ENCODE results near the gene NCAM1. TPM values are rescaled to one million over a fixed set of nuclear protein-coding genes. Genes with fewer than 3 reads are reported as not detected.

The NCAM1 gene
- total RNA-seq, 1 experiment from 2014 or later: 0.33 TPM

DNA sequence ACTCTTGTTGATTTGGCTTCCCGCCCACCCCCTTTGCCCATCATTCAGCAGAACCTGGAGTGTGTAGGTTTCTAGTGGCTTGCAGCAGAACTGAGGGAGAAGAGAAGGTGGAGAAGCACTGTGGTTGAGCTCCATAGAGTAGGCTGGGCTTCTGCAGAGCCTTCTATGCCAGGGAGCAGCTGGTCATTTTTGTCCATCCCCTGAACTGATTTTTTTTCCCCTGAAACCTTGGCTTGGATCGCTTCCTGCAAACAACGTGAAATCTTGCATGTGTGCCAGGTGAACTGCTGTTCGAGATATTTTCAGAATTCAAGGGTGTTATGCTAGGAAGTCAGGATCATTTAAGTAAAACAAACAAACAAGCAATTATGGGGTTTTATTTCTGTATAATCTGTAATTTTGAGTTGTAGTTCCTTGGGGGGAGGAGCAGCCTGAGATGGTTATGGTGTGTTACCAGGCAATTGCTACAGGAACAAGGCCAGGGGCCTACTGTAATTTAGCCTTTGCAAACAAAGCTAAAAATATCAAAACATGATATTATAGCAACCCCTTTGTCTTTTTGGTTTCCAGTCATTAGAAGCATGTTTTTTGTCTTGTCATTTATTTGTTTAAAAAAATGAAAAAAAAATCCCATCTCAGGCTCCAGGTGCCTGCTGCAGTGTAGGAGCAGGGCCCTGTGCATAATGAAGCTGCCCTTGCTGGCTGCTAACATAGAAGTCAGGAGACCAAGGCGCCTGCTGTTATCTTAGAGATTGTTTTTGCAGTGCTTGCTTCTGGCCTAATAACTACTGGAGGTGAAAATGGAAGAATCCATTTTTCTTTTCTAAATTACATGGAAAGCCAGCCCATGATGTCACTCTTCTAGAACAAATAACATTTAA lies 200.7 kb downstream of the NCAM1 start:
- intact Hi-C loops (cut with micrococcal nuclease; ENCODE audit: unreplicated experiment): no loop called here
- ChIA-PET POLR2A (ENCODE audit: unreplicated experiment) (no interaction called here), CTCF (no interaction called here)
- TF ChIP-seq, protein P1, sequence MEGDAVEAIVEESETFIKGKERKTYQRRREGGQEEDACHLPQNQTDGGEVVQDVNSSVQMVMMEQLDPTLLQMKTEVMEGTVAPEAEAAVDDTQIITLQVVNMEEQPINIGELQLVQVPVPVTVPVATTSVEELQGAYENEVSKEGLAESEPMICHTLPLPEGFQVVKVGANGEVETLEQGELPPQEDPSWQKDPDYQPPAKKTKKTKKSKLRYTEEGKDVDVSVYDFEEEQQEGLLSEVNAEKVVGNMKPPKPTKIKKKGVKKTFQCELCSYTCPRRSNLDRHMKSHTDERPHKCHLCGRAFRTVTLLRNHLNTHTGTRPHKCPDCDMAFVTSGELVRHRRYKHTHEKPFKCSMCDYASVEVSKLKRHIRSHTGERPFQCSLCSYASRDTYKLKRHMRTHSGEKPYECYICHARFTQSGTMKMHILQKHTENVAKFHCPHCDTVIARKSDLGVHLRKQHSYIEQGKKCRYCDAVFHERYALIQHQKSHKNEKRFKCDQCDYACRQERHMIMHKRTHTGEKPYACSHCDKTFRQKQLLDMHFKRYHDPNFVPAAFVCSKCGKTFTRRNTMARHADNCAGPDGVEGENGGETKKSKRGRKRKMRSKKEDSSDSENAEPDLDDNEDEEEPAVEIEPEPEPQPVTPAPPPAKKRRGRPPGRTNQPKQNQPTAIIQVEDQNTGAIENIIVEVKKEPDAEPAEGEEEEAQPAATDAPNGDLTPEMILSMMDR (conservative IDR thresholded peaks at IDR 0.05): no peak
- no peak for TF ChIP-seq EZH2 (IDR thresholded peaks at IDR 0.05; ENCODE audit: low read depth)
- no peaks in the 10 kb centered on the region for H3K36me3 ChIP-seq (ENCODE audit: low read depth)
- H2AFZ ChIP-seq: no peak overlapping the region
- DNase-seq: no peak
- H3K27ac ChIP-seq: no peak overlapping the region
- no peak overlapping the region for H3K4me3 ChIP-seq
- no peak overlapping the region for H3K4me2 ChIP-seq
- no peaks in the 10 kb centered on the region for H3K4me1 ChIP-seq (replicated peaks; ENCODE audit: insufficient read depth)
- H3K9me2 ChIP-seq (ENCODE audit: insufficient read depth): no peaks in the 10 kb centered on the region
- no peaks in the 10 kb centered on the region for H3F3A ChIP-seq (ENCODE audit: insufficient read depth, low read depth)
- no peaks in the 10 kb centered on the region for H4K20me1 ChIP-seq (ENCODE audit: insufficient read depth)
- no TSS peak for BruUV-seq (replicated peaks)
- peaks cover 8% of the 10 kb centered on the region; the same call in 1 of the 2 replicates for H3K27me3 ChIP-seq (ENCODE audit: insufficient read depth, low read depth)
- H3K9me3 ChIP-seq (ENCODE audit: insufficient read depth, low read depth): no peaks in the 10 kb centered on the region
- no peaks in the 10 kb centered on the region for H3K79me2 ChIP-seq (ENCODE audit: low read depth)

DNA sequence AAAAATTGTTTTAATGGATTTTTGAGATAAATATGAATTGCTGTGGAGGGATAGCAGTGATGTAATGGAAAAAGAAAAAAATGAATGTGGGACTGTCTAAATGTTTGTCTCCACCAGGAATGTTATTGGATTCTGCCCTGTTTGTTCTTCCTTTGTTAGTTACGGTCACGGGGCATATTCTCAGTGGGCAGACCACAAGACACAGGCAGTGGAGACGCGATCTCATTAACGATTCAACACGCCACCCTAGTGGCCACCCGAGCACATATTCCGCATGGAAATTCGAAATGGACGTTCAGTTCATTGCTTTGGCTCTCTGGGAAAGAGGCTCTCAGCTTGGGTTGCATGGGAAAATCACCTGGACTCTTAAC lies 201.4 kb downstream of the NCAM1 start:
- H3K9me2 ChIP-seq (ENCODE audit: insufficient read depth): no peaks in the 10 kb centered on the region
- no peak for DNase-seq
- no peak overlapping the region for H3K4me2 ChIP-seq
- no peak overlapping the region for H3K27ac ChIP-seq
- H3K4me3 ChIP-seq: no peak overlapping the region
- CTCF ChIA-PET: no interaction called here
- H2AFZ ChIP-seq: no peak overlapping the region
- H3K36me3 ChIP-seq (ENCODE audit: low read depth): no peaks in the 10 kb centered on the region
- no TSS peak for BruUV-seq (replicated peaks)
- intact Hi-C loops (cut with micrococcal nuclease; ENCODE audit: unreplicated experiment): no loop called here
- no peaks in the 10 kb centered on the region for H4K20me1 ChIP-seq (ENCODE audit: insufficient read depth)
- H3K4me1 ChIP-seq (replicated peaks; ENCODE audit: insufficient read depth): no peaks in the 10 kb centered on the region
- POLR2A ChIA-PET (ENCODE audit: unreplicated experiment): no interaction called here
- peaks cover 8% of the 10 kb centered on the region for H3K27me3 ChIP-seq (ENCODE audit: insufficient read depth, low read depth)
- no peaks in the 10 kb centered on the region for H3F3A ChIP-seq (ENCODE audit: insufficient read depth, low read depth)
- no peaks in the 10 kb centered on the region for H3K9me3 ChIP-seq (ENCODE audit: insufficient read depth, low read depth)
- TF ChIP-seq, protein P1 (conservative IDR thresholded peaks at IDR 0.05): no peak
- no peak for TF ChIP-seq EZH2 (IDR thresholded peaks at IDR 0.05; ENCODE audit: low read depth)
- no peaks in the 10 kb centered on the region for H3K79me2 ChIP-seq (ENCODE audit: low read depth)

DNA sequence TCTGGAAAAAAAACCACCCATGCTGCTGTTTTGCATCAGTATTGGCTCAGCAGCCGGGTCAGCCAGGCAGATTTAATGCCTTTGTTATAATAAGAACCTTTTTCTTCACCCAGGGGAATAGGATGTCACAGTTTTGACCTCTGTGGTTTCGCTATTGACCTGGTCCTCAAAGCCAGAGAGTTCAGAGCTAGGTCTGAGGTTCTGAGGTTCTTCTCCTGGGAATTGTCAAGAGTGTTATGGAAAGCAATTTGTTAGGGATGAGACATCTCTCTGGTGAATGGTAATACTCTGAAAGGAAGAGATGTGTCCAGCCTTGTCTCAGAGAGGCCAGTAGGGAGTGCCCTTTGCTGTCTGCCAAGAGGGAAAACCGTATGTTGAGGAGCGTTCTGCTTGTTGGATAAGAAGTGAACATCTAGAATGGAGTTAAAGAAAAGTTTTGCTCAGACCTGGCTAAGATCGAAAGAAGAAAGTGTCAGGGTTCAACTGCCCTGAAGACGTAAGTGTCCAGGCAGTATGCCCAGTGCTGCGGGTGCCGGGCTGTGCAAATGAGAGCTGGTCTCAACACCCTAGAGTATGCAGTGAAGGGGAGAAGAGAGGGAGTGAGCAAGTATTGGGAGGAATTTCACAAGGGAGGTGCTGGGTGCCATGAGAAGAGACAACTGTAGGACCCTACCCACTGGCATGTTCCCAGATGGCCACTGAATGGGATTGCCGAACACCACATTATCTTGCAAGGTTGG lies 202.2 kb downstream of the NCAM1 start:
- Histone ChIP-seq H3K27me3 (ENCODE audit: insufficient read depth, low read depth) (peaks cover 8% of the 10 kb centered on the region), H3K36me3 (ENCODE audit: low read depth) (no peaks in the 10 kb centered on the region), H4K20me1 (ENCODE audit: insufficient read depth) (no peaks in the 10 kb centered on the region), H3K9me2 (ENCODE audit: insufficient read depth) (no peaks in the 10 kb centered on the region), H3K4me1 (replicated peaks; ENCODE audit: insufficient read depth) (no peaks in the 10 kb centered on the region), H3K27ac (no peak overlapping the region), H3K9me3 (ENCODE audit: insufficient read depth, low read depth) (no peaks in the 10 kb centered on the region), H3K79me2 (ENCODE audit: low read depth) (no peaks in the 10 kb centered on the region), H3F3A (ENCODE audit: insufficient read depth, low read depth) (no peaks in the 10 kb centered on the region), H3K4me2 (no peak overlapping the region), H3K4me3 (no peak overlapping the region), H2AFZ (no peak overlapping the region)
- DNase-seq: no peak
- BruUV-seq (replicated peaks): no TSS peak
- TF ChIP-seq, protein P1 (conservative IDR thresholded peaks at IDR 0.05): no peak
- no peak for TF ChIP-seq EZH2 (IDR thresholded peaks at IDR 0.05; ENCODE audit: low read depth)
- intact Hi-C loops (cut with micrococcal nuclease; ENCODE audit: unreplicated experiment): no loop called here
- CTCF ChIA-PET: no interaction called here
- POLR2A ChIA-PET (ENCODE audit: unreplicated experiment): no interaction called here
